CD1c-positive myeloid dendritic cell (primary cell): ENCODE data around the gene ZCWPW2.

Source experiments
- DNase-seq: peaks from one replicate; pipeline ENCODE4 v3.0.0-alpha.2; 2016; ENCODE audit errors: extremely low spot score

Gene ZCWPW2

GRCh38 chr3:28376424-28376823 lies 27.9 kb downstream of the ZCWPW2 start:
- peak; percentile 91 for DNase-seq

- peak; percentile 5 for DNase-seq
These were observed 37.5 kb downstream of the ZCWPW2 start for GRCh38 chr3:28386049-28386448.

GRCh38 chr3:28388978-28389377 lies 40.5 kb downstream of the ZCWPW2 start:
- no peak for DNase-seq

- DNase-seq: no peak
These were observed 50.7 kb downstream of the ZCWPW2 start for GRCh38 chr3:28399206-28399605.

GRCh38 chr3:28406241-28406640 lies 57.7 kb downstream of the ZCWPW2 start:
- DNase-seq: no peak

GRCh38 chr3:28449398-28449797 lies 100.9 kb downstream of the ZCWPW2 start:
- no peak for DNase-seq

GRCh38 chr3:28462866-28463265 lies 114.3 kb downstream of the ZCWPW2 start:
- no peak for DNase-seq

GRCh38 chr3:28467414-28467813 lies 118.9 kb downstream of the ZCWPW2 start:
- DNase-seq: no peak

- peak; percentile 33 for DNase-seq
These were observed 127.7 kb downstream of the ZCWPW2 start for GRCh38 chr3:28476194-28476593.

GRCh38 chr3:28476764-28477163 lies 128.2 kb downstream of the ZCWPW2 start:
- DNase-seq: no peak

GRCh38 chr3:28485164-28485563 lies 136.6 kb downstream of the ZCWPW2 start:
- DNase-seq: no peak

- no peak for DNase-seq
These were observed 146.8 kb downstream of the ZCWPW2 start for GRCh38 chr3:28495301-28495700.

GRCh38 chr3:28502397-28502937 lies 153.9 kb downstream of the ZCWPW2 start:
- DNase-seq: no peak

GRCh38 chr3:28504976-28505375 lies 156.5 kb downstream of the ZCWPW2 start:
- no peak for DNase-seq

GRCh38 chr3:28521663-28522062 lies 173.1 kb downstream of the ZCWPW2 start:
- no peak for DNase-seq

GRCh38 chr3:28542351-28542750 lies 193.8 kb downstream of the ZCWPW2 start:
- no peak for DNase-seq

GRCh38 chr3:28544236-28544635 lies 195.7 kb downstream of the ZCWPW2 start:
- DNase-seq: no peak

- no peak for DNase-seq
These were observed 196.3 kb downstream of the ZCWPW2 start for GRCh38 chr3:28544831-28545230.

- no peak for DNase-seq
These were observed 199.2 kb downstream of the ZCWPW2 start for GRCh38 chr3:28547677-28548076.

- no peak for DNase-seq
These were observed 204.7 kb downstream of the ZCWPW2 start for GRCh38 chr3:28553175-28553574.

- no peak for DNase-seq
These were observed 207.7 kb downstream of the ZCWPW2 start for GRCh38 chr3:28556195-28556594.

GRCh38 chr3:28564211-28564610 lies 215.7 kb downstream of the ZCWPW2 start:
- DNase-seq: no peak

- no peak for DNase-seq
These were observed 220.8 kb downstream of the ZCWPW2 start for GRCh38 chr3:28569357-28569756.

- DNase-seq: no peak
These were observed 225.5 kb downstream of the ZCWPW2 start for GRCh38 chr3:28574036-28574435.
